H1 (cell line): ENCODE results near the gene PPME1. TPM values are rescaled to one million over a fixed set of nuclear protein-coding genes. Genes with fewer than 3 reads are reported as not detected.
A peak's percentile ranks its signal among the peaks of the same experiment; 100 is the strongest.

Source experiments
- CBX8 ChIP-seq: fragments of 300-800, 300-1000 bp; sonication (generic); IDR thresholded peaks from 2 replicates; pipeline ENCODE4 v1.7.1; 2016; ENCODE audit warnings: low read depth, low read length, borderline replicate concordance
- CREB1 ChIP-seq: IDR thresholded peaks from 2 replicates; pipeline ENCODE4 v1.6.1; 2012; ENCODE audit warnings: inconsistent platforms
- CTBP2 ChIP-seq: IDR thresholded peaks from 2 replicates; pipeline ENCODE4 v1.7.0; 2011; ENCODE audit warnings: borderline replicate concordance, mild to moderate bottlenecking, moderate library complexity, mixed read lengths, low read length; ENCODE audit not compliant: insufficient read depth, insufficient read length
- GABPA ChIP-seq: IDR thresholded peaks from 2 replicates; pipeline ENCODE4 v1.6.1; 2011; ENCODE audit warnings: mild to moderate bottlenecking, low read length, moderate library complexity, borderline replicate concordance; ENCODE audit not compliant: insufficient read depth
- MAFK ChIP-seq: IDR thresholded peaks from 2 replicates; pipeline ENCODE4 v1.6.1; 2012; ENCODE audit warnings: low read depth, mild to moderate bottlenecking, improper control_type of control experiment, low read length
- POLR2A ChIP-seq, 2 experiments: IDR thresholded peaks; 1 replicate in 1 of 2; 2 replicates in 1 of 2; pipeline ENCODE4 v1.6.1; 2011; ENCODE audit warnings: low read depth in 2 of 2, low read length in 2 of 2, mild to moderate bottlenecking in 2 of 2; ENCODE audit errors: control extremely low read depth in 1 of 2
- RFX5 ChIP-seq: IDR thresholded peaks from 2 replicates; pipeline ENCODE4 v1.6.1; 2011; ENCODE audit warnings: low read depth, low read length, improper control_type of control experiment, borderline replicate concordance
- SIX5 ChIP-seq: IDR thresholded peaks from 2 replicates; pipeline ENCODE4 v1.6.1; 2011; ENCODE audit warnings: mild to moderate bottlenecking, low read depth, low read length
- SP1 ChIP-seq: IDR thresholded peaks from 2 replicates; pipeline ENCODE4 v1.6.1; 2011; ENCODE audit warnings: low read depth, low read length
- TAF7 ChIP-seq: optimal IDR thresholded peaks from 2 replicates; pipeline ENCODE3; 2011; ENCODE audit warnings: low read depth, mild to moderate bottlenecking, inconsistent platforms, low read length, moderate library complexity, borderline replicate concordance
- TBP ChIP-seq: IDR thresholded peaks from 2 replicates; pipeline ENCODE4 v1.6.1; 2011; ENCODE audit warnings: low read depth, low read length, improper control_type of control experiment
- polyA plus RNA-seq, 7 experiments: library from polyadenylated mRNA; depleted of rRNA in 3 of 7; stranded (reverse) in 5 of 7; unstranded in 2 of 7; fragments of >200 nt in 5 of 7; fragments of 200-250 nt in 2 of 7; gene quantifications; 1 replicate in 5 of 7; 2 replicates in 1 of 7; 4 replicates in 1 of 7; pipeline versions ENCODE4 v1.2.1 to v1.2.3, GENCODE V29; 2011 to 2013; ENCODE audit warnings: missing spikeins in 2 of 7, mixed read lengths in 2 of 7
- total RNA-seq: library from RNA; stranded (reverse); fragmentation: NEBNext Ultra II Directional; extraction: Animal tissue kit (Norgen Biotek cat#: 25700); gene quantifications from 2 replicates; pipeline ENCODE4 v1.2.1, GENCODE V29; 2021
- TF ChIP-seq, protein P1 (sequence below): IDR thresholded peaks from 2 replicates; pipeline ENCODE4 v1.6.1; 2012; ENCODE audit warnings: inconsistent platforms

Gene PPME1
- total and polyA plus RNA-seq, 2 of the 8 experiments (the other 6 are each of a cell fraction or from before 2014, with no cell fraction given) = 55.1 to 64.5 TPM

DNA sequence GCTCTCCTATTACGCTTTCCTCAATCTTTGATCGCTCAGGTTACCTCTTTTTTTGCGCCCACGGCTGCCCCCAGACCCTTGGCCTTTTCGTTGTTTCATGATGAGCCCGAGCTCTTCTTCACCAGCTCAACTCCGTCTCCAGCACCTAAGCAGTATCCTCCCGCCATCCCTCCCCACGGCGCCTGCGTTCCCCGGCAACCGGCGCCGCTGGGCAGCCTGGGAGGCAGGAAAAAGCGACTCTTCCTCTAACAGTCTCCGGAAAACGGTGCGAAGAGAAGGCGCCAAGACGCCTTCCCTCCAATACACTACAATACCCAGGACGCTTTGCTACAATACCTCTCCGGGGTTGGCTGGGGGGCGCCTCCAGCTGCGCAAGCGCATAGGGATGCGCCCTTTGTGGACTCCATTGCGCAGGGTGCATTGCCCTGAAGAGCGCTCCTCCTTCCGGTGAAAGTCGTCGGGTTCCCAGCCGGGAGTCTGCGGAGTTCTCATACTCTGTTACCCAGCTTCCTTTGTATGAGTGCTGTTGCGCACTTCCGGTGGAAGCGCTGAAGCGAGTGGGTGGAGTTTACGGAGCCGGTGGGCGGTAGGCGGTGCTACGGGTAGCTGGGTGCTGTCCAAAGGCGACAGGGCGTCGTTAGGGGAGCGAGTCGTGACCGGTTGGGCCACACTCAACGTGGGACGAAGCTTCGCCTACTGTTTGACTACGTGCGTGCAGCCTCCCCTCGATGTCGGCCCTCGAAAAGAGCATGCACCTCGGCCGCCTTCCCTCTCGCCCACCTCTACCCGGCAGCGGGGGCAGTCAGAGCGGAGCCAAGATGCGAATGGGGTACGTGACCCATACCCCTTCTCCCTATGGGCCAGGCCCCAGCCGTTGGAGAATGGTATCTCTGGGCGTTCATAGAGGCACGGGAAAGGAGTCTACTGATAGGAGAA, at the start of gene PPME1, which contains the start of gene C2CD3 (continued):
- TF ChIP-seq GABPA (peak; percentile 78; the same call in 1 of the 2 replicates), CTBP2 (peak; percentile 27), SIX5 (peak; percentile 75), TBP (peak; percentile 69), TAF7 (peak; percentile 20), CBX8 (no peak), CREB1 (peak; percentile 91), SP1 (peak; percentile 71; the same call in 1 of the 2 replicates), RFX5 (no peak), MAFK (no peak), POLR2A (IDR thresholded peaks at IDR 0.05; ENCODE audit: control extremely low read depth in 1 of 2, low read depth in 2 of 2, low read length in 2 of 2) (peak in 1 of 2 experiments; percentile 88; a peak in 2 of 3 replicates)
- TF ChIP-seq, protein P1, sequence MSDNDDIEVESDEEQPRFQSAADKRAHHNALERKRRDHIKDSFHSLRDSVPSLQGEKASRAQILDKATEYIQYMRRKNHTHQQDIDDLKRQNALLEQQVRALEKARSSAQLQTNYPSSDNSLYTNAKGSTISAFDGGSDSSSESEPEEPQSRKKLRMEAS = peak; percentile 88
